HG03460 (cell line): ENCODE measurements around the gene HHIP.
A peak's percentile ranks its signal among the peaks of the same experiment; 100 is the strongest.
"Not testable (repeated sequence)": the region's sequence is repeated elsewhere in the genome, so short reads cannot be mapped to it uniquely, and the experiment has no call there.

ENCODE experiments used
- ATAC-seq: cut with Tn5 transposase; IDR thresholded peaks from one replicate; pipeline ENCODE4 v1.9.1; 2021; ENCODE audit not compliant: unreplicated experiment

Gene HHIP

GRCh38 chr4:144748814-144749555 lies 103.0 kb downstream of the HHIP start:
- no peak for ATAC-seq

DNA sequence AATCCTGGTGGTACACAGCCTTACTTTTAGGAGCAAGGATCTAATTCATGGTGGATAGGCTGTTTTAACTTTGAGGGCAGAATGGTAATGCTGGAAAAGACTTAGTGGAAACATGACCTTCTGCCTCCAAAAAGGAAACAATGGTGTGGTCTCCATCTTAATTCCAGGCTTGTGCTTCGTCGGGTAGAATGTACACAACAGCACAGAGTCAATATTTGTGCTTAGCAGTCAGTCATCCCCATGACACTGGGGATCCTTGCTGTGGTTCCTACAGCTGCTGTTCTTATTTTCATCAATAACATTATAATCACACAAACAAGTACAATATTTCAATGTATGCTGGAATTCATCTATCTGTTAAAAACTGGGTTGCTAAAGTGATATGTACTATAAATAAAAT lies 104.4 kb downstream of the HHIP start:
- ATAC-seq, result no peak

DNA sequence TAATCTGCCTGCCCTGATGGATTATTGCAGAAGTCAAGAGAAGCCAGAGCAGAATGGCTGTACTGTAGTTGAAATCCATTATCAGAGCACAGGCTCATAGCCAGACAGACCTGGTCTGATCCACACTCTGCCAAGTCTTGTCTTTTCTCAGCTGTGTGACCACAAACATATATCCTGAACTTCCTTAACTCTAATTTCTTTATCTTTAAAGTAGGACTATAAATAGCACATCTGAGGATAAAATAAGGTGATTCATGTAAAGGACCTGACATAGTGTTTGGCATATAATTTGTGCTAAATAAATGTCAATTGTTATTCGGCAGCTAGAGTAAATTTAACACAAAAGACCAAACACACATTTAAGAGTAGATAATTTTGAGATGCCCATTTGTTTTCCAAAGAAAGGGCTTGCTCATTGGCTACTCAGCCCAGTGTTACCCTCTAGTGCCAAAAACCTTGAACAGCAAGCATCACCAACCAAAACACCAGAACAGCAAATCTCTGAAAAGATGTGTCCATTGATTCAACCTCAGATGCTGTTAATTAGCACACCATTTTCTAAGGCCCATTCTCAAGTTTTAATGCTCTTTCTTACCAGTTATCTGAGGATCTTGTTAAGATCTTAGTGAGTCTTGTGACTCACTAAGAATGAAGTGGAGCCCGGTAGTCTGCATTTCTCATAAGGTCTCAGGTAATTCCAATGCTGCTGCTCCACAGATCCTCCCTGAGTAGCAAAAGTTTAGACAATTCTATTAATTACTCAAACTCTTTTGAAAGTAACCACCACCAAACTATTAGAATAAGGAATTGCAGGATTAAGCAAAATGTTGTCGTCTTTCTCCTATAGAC lies 108.8 kb downstream of the HHIP start:
- ATAC-seq, result no peak

- no peak for ATAC-seq
Observed at GRCh38 chr4:144757969-144758368, 112.0 kb downstream of the HHIP start.

- ATAC-seq, result not testable (repeated sequence)
Observed at GRCh38 chr4:144768809-144769208, 122.9 kb downstream of the HHIP start.

GRCh38 chr4:144778364-144778763 lies 132.4 kb downstream of the HHIP start:
- ATAC-seq, result no peak

GRCh38 chr4:144782345-144782744 lies 136.4 kb downstream of the HHIP start:
- no peak for ATAC-seq

- ATAC-seq, result no peak
Observed at GRCh38 chr4:144785961-144786360, 140.0 kb downstream of the HHIP start.

DNA sequence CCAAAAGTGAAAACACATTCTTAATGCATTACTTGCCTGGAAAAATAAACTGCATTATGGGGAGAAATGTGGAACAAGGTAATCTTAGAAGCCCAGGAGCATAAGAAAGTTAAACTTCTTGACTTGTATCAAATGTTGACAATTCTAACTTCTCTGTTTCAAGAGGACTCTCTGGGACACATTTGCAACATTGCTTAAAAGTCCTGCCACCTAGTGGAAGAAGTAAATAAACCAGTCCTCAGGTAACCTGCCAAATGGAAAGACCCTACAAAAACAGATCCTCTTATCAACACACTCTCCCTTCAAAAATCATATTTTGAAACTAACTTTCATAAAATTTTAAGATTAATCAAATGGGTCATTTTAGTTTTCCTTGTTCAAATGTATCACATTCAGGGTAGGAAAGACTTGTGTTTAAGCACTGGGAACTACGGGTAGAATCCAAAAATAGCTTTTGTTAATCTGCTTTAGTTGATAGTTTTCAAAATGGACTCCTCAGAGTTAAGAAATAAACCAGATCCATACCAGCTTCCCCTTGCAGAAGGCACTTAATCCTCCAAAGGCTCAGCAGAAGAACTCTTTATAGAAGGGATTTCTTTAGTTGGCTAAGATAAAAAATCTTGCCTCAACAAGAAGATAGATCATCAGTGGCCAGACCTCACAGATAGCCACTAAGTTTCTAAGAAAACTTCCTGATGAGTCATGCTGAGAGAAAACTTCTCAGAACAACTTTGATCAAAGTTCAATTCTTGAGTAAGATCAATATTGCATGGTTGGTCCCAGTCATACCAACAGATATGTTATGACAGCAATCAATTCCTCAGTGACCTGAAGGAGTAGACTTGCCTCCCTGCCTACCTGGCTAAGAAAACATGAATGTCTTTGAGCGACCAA lies 141.7 kb downstream of the HHIP start:
- peak; percentile 48 for ATAC-seq

GRCh38 chr4:144788469-144788868 lies 142.5 kb downstream of the HHIP start:
- no peak for ATAC-seq

- ATAC-seq, result not testable (repeated sequence)
Observed at GRCh38 chr4:144791933-144792332, 146.0 kb downstream of the HHIP start.
